ENCODE measurements around the gene PIGU. TPM values are rescaled to one million over a fixed set of nuclear protein-coding genes. Genes with fewer than 3 reads are reported as not detected.

PIGU gene
- total RNA-seq, 1 experiment from 2014 or later, result 18.4 TPM

DNA sequence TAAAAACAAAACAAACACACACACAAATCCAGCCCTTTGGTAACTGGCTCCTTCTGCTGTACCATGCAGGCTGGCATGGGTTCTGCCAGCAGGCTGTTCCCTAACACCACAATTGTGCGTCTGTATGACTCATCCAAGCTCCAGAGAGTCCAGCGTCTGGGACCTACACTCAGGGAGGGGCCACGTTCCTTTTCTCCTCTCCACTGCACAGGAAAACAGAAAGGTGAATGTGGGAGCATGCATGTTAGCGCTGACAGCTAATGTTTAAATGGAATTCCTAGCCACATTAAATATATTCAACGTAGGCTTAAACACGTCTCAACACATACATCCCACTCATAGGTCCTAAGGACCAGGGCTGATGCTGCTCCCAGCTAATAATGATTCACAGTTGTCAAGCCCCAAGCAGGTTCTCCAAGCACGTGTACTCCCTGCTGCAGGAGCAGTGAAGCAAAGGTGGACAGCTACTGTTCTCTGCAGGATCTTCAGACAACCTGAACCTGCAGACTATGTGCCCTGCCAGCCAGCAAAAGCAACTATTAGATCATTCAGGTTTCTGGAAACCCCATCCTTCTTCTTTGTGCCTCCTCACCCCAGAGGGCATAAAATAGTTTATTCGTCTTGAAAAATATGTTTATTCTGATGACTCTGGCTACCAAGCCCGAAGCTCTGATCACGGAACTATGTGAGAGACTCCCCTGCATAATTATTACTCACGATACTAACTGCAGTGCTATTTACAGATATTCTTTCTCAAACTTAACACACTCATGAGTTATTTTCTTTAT lies 97.5 kb downstream of the PIGU start:
- Histone ChIP-seq H3K36me3 (ENCODE audit: insufficient read depth, low read length) (no peaks in the 10 kb centered on the region), H3K4me3 (ENCODE audit: low read length) (no peak overlapping the region), H2AFZ (ENCODE audit: low read length) (no peak overlapping the region), H3K27me3 (ENCODE audit: low read length) (no peaks in the 10 kb centered on the region), H3K9ac (ENCODE audit: low read length) (no peak overlapping the region), H3K9me3 (ENCODE audit: low read length) (no peaks in the 10 kb centered on the region), H3K79me2 (ENCODE audit: low read length) (no peaks in the 10 kb centered on the region), H4K20me1 (ENCODE audit: insufficient read depth, low read depth, low read length) (no peaks in the 10 kb centered on the region), H3K4me2 (ENCODE audit: low read depth, low read length, poor library complexity, severe bottlenecking) (no peak overlapping the region), H3K27ac (ENCODE audit: low read length) (no peak overlapping the region), H3K4me1 (ENCODE audit: low read length) (peaks cover 9% of the 10 kb centered on the region), H3K9me2 (replicated peaks; ENCODE audit: insufficient read depth, low read length) (no peaks in the 10 kb centered on the region)
- DNase-seq, result no peak

DNA sequence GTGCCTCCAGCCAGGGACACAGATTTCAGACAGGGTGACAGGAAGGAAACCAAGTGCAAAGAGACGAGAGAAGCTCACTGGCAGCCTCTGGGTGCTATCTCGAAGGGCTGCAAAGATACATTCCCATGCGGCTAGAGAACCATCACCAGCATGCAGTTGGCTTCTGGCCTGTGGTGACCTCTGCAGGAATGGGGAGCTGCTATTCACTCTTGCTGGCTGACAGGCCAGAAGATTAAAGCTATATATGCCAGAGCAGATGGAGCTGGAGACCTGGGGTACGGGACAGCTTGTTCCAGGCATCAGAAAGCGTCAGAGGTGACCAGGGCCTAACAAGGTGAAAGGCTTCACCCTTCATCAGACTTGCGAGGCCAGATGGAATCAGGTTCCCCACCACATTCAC lies 98.4 kb downstream of the PIGU start:
- no peak overlapping the region for H3K27ac ChIP-seq (ENCODE audit: low read length)
- H3K9ac ChIP-seq (ENCODE audit: low read length), result no peak overlapping the region
- no peak overlapping the region for H3K4me2 ChIP-seq (ENCODE audit: low read depth, low read length, poor library complexity, severe bottlenecking)
- no peak for DNase-seq
- no peaks in the 10 kb centered on the region for H3K79me2 ChIP-seq (ENCODE audit: low read length)
- H3K9me3 ChIP-seq (ENCODE audit: low read length), result no peaks in the 10 kb centered on the region
- no peaks in the 10 kb centered on the region for H4K20me1 ChIP-seq (ENCODE audit: insufficient read depth, low read depth, low read length)
- H3K4me1 ChIP-seq (ENCODE audit: low read length), result peaks cover 9% of the 10 kb centered on the region
- no peak overlapping the region for H3K4me3 ChIP-seq (ENCODE audit: low read length)
- H3K9me2 ChIP-seq (replicated peaks; ENCODE audit: insufficient read depth, low read length), result no peaks in the 10 kb centered on the region
- no peaks in the 10 kb centered on the region for H3K36me3 ChIP-seq (ENCODE audit: insufficient read depth, low read length)
- H2AFZ ChIP-seq (ENCODE audit: low read length), result no peak overlapping the region
- H3K27me3 ChIP-seq (ENCODE audit: low read length), result no peaks in the 10 kb centered on the region

DNA sequence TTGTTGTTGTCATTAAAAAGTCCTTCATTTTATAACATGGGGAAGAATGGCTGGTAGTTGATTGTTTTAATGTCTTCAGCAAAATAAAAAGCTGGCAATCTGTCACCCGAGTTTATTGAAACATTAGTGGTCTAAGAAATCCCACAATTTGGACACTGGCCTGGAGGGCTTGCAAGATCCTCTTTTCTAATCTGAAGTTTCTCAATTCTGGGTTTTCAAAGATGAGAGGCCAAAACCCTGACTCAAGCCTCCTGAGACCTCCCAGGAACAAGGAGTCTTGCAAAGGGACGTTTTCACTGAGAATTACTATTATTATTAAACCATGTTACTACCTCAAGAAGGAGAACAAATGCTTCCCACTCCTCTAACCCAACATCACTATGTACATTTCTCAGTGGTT lies 98.9 kb downstream of the PIGU start:
- Histone ChIP-seq H3K4me3 (ENCODE audit: low read length) (no peak overlapping the region), H2AFZ (ENCODE audit: low read length) (no peak overlapping the region), H3K4me2 (ENCODE audit: low read depth, low read length, poor library complexity, severe bottlenecking) (no peak overlapping the region), H3K4me1 (ENCODE audit: low read length) (peaks cover 9% of the 10 kb centered on the region), H3K9me2 (replicated peaks; ENCODE audit: insufficient read depth, low read length) (no peaks in the 10 kb centered on the region), H3K9ac (ENCODE audit: low read length) (no peak overlapping the region), H4K20me1 (ENCODE audit: insufficient read depth, low read depth, low read length) (no peaks in the 10 kb centered on the region), H3K27ac (ENCODE audit: low read length) (no peak overlapping the region), H3K79me2 (ENCODE audit: low read length) (no peaks in the 10 kb centered on the region), H3K36me3 (ENCODE audit: insufficient read depth, low read length) (no peaks in the 10 kb centered on the region), H3K27me3 (ENCODE audit: low read length) (no peaks in the 10 kb centered on the region), H3K9me3 (ENCODE audit: low read length) (no peaks in the 10 kb centered on the region)
- no peak for DNase-seq

DNA sequence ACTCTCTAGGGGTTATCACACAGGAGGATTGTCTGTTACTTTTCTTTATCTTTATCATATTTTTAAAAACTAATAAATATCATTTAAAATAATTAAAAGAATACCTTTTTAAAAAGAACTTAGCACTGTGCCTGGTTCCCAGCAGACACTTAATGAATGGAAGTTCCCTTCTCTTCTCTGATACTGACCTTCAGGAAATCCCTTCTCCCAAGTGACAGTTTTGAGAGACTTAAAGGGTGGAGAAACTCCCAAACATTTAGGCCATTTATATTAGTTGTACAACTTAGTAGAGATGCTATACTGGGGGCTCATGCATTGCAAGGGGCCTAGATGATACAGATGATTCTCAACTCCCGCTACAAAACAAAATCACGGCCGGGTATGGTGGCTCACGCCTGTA lies 99.8 kb downstream of the PIGU start:
- no peaks in the 10 kb centered on the region for H4K20me1 ChIP-seq (ENCODE audit: insufficient read depth, low read depth, low read length)
- H3K27ac ChIP-seq (ENCODE audit: low read length), result no peak overlapping the region
- H3K4me3 ChIP-seq (ENCODE audit: low read length), result no peak overlapping the region
- no peaks in the 10 kb centered on the region for H3K27me3 ChIP-seq (ENCODE audit: low read length)
- H3K79me2 ChIP-seq (ENCODE audit: low read length), result no peaks in the 10 kb centered on the region
- no peak overlapping the region for H3K4me2 ChIP-seq (ENCODE audit: low read depth, low read length, poor library complexity, severe bottlenecking)
- H2AFZ ChIP-seq (ENCODE audit: low read length), result no peak overlapping the region
- H3K4me1 ChIP-seq (ENCODE audit: low read length), result peaks cover 9% of the 10 kb centered on the region
- no peaks in the 10 kb centered on the region for H3K9me3 ChIP-seq (ENCODE audit: low read length)
- no peaks in the 10 kb centered on the region for H3K36me3 ChIP-seq (ENCODE audit: insufficient read depth, low read length)
- H3K9me2 ChIP-seq (replicated peaks; ENCODE audit: insufficient read depth, low read length), result no peaks in the 10 kb centered on the region
- DNase-seq, result no peak
- H3K9ac ChIP-seq (ENCODE audit: low read length), result no peak overlapping the region

DNA sequence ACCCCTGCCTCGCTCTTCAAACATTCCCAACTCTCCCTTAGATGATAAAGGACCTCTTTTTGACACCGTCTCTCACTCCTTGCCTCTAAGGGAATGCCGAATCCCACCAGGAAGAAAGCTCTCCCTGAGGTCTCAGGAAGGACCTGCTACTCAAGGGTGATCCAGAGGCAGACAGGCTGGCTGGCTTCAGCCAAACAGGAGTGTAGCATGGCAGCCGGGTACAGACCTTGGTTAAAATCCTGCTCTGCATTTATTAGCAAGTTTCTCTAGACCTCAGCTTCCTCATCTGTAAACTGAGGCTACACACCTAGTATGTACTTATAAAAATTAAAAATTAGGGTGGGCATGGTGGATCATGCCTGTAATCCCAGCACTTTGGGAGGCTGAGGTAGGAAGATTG lies 101.1 kb downstream of the PIGU start:
- no peaks in the 10 kb centered on the region for H4K20me1 ChIP-seq (ENCODE audit: insufficient read depth, low read depth, low read length)
- no peaks in the 10 kb centered on the region for H3K79me2 ChIP-seq (ENCODE audit: low read length)
- H2AFZ ChIP-seq (ENCODE audit: low read length), result no peak overlapping the region
- H3K27me3 ChIP-seq (ENCODE audit: low read length), result no peaks in the 10 kb centered on the region
- DNase-seq, result no peak
- no peak overlapping the region for H3K27ac ChIP-seq (ENCODE audit: low read length)
- H3K9me3 ChIP-seq (ENCODE audit: low read length), result no peaks in the 10 kb centered on the region
- no peaks in the 10 kb centered on the region for H3K9me2 ChIP-seq (replicated peaks; ENCODE audit: insufficient read depth, low read length)
- peaks cover 8% of the 10 kb centered on the region for H3K4me1 ChIP-seq (ENCODE audit: low read length)
- H3K4me2 ChIP-seq (ENCODE audit: low read depth, low read length, poor library complexity, severe bottlenecking), result no peak overlapping the region
- H3K36me3 ChIP-seq (ENCODE audit: insufficient read depth, low read length), result no peaks in the 10 kb centered on the region
- no peak overlapping the region for H3K9ac ChIP-seq (ENCODE audit: low read length)
- no peak overlapping the region for H3K4me3 ChIP-seq (ENCODE audit: low read length)

DNA sequence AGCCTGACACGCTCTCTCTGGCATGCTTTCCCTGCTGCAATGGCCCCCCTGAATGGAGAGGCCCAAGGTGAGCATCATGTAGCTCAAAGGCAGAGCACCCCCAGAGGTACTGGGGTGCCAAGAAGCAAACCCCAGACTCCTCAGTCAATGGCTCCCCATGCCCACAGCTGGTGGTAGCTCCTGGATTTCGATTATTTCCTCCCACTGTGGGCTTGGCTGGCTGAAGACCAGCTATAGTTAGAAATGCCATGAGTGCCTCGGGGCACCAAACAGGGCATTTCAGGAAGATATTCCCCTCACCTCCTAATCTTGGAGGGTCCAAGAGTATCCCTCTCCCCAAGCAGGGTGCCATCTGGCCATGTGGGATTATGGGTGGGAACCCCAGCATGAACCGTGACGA lies 101.6 kb downstream of the PIGU start:
- no peaks in the 10 kb centered on the region for H3K79me2 ChIP-seq (ENCODE audit: low read length)
- no peak overlapping the region for H3K4me2 ChIP-seq (ENCODE audit: low read depth, low read length, poor library complexity, severe bottlenecking)
- no peaks in the 10 kb centered on the region for H3K36me3 ChIP-seq (ENCODE audit: insufficient read depth, low read length)
- H3K4me3 ChIP-seq (ENCODE audit: low read length), result no peak overlapping the region
- no peaks in the 10 kb centered on the region for H3K27me3 ChIP-seq (ENCODE audit: low read length)
- no peaks in the 10 kb centered on the region for H3K9me2 ChIP-seq (replicated peaks; ENCODE audit: insufficient read depth, low read length)
- no peak overlapping the region for H3K27ac ChIP-seq (ENCODE audit: low read length)
- no peaks in the 10 kb centered on the region for H4K20me1 ChIP-seq (ENCODE audit: insufficient read depth, low read depth, low read length)
- peaks cover 3% of the 10 kb centered on the region for H3K4me1 ChIP-seq (ENCODE audit: low read length)
- H3K9me3 ChIP-seq (ENCODE audit: low read length), result no peaks in the 10 kb centered on the region
- H3K9ac ChIP-seq (ENCODE audit: low read length), result no peak overlapping the region
- no peak overlapping the region for H2AFZ ChIP-seq (ENCODE audit: low read length)
- DNase-seq, result no peak

DNA sequence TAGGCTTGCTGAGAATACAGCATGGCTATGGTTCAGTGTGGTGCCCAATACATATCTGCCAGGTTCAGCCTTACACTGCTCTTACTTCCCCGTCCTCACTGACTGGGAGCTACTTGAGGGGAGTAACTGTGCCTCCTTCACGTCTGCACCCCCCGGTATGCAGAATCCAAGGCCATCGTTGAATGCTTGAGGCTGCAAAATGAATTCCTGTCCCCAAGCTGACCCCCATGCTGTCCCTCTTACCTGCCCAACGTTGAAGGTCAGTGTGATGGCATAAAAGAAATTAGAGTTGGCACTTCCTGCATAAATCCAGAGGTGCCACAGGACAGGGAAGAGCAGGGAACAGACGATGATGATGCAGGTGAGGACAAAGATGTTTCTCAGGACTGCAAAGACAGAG lies 102.0 kb downstream of the PIGU start:
- Histone ChIP-seq H3K9ac (ENCODE audit: low read length) (no peak overlapping the region), H2AFZ (ENCODE audit: low read length) (no peak overlapping the region), H3K79me2 (ENCODE audit: low read length) (no peaks in the 10 kb centered on the region), H3K9me3 (ENCODE audit: low read length) (no peaks in the 10 kb centered on the region), H3K36me3 (ENCODE audit: insufficient read depth, low read length) (no peaks in the 10 kb centered on the region), H4K20me1 (ENCODE audit: insufficient read depth, low read depth, low read length) (no peaks in the 10 kb centered on the region), H3K4me2 (ENCODE audit: low read depth, low read length, poor library complexity, severe bottlenecking) (no peak overlapping the region), H3K4me1 (ENCODE audit: low read length) (no peaks in the 10 kb centered on the region), H3K4me3 (ENCODE audit: low read length) (no peak overlapping the region), H3K27me3 (ENCODE audit: low read length) (no peaks in the 10 kb centered on the region), H3K27ac (ENCODE audit: low read length) (no peak overlapping the region), H3K9me2 (replicated peaks; ENCODE audit: insufficient read depth, low read length) (no peaks in the 10 kb centered on the region)
- DNase-seq, result no peak

DNA sequence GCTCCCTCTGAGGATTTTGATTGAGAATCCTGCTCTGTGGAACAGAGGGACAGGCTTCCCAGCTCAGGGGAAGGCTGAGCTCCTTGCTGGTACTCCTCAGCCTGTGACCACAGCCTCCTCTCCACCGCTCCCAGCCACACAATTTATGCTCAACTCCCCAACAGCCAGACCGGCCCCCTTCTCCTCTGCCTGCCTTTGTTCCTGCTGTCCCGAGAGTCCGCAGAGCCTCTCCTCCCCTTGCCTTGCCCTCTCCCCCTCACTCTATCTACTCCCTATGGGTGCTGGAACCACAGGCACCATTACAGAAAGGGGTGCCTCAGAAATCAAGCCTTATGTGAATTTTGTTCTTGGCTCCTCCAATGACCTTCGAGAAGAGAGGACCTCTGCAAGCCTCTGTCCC lies 102.5 kb downstream of the PIGU start:
- Histone ChIP-seq H3K4me1 (ENCODE audit: low read length) (no peaks in the 10 kb centered on the region), H3K4me3 (ENCODE audit: low read length) (no peak overlapping the region), H3K27ac (ENCODE audit: low read length) (no peak overlapping the region), H3K9me2 (replicated peaks; ENCODE audit: insufficient read depth, low read length) (no peaks in the 10 kb centered on the region), H4K20me1 (ENCODE audit: insufficient read depth, low read depth, low read length) (no peaks in the 10 kb centered on the region), H3K36me3 (ENCODE audit: insufficient read depth, low read length) (no peaks in the 10 kb centered on the region), H3K9ac (ENCODE audit: low read length) (no peak overlapping the region), H3K27me3 (ENCODE audit: low read length) (no peaks in the 10 kb centered on the region), H3K4me2 (ENCODE audit: low read depth, low read length, poor library complexity, severe bottlenecking) (no peak overlapping the region), H3K9me3 (ENCODE audit: low read length) (no peaks in the 10 kb centered on the region), H2AFZ (ENCODE audit: low read length) (no peak overlapping the region), H3K79me2 (ENCODE audit: low read length) (no peaks in the 10 kb centered on the region)
- no peak for DNase-seq

Measured in Karpas-422 (cell line).